BJ (cell line): ENCODE results near the gene AKNA. TPM values are rescaled to one million over a fixed set of nuclear protein-coding genes. Genes with fewer than 3 reads are reported as not detected.

ENCODE experiments used
- CTCF ChIA-PET: fragments of 350-600 bp; formaldehyde crosslinking; extraction: SDS; loops from one replicate; lab custom pipeline; 2021; ENCODE audit warnings: antibody characterized with exemption, inconsistent platforms; lab: Yijun Ruan, JAX
- POLR2A ChIA-PET: fragments of 300-600 bp; sonication (Branson Sonifier 250); formaldehyde crosslinking; extraction: SDS; loops from one replicate; lab custom pipeline; 2021; ENCODE audit warnings: antibody characterized with exemption; lab: Charles Lee
- DNase-seq: peaks from one replicate; pipeline ENCODE4 v3.0.0-alpha.2; 2011; ENCODE audit warnings: low read depth
- H3K27me3 ChIP-seq: 2 replicates; pipeline ENCODE4 v1.6.0; 2011; ENCODE audit warnings: low read length; ENCODE audit not compliant: control insufficient read depth, insufficient read depth
- H3K36me3 ChIP-seq: 2 replicates; pipeline ENCODE4 v1.5.1; 2011; ENCODE audit warnings: low read length; ENCODE audit not compliant: control insufficient read depth, insufficient read depth
- H3K4me3 ChIP-seq: 2 replicates; pipeline ENCODE4 v1.5.1; 2011; ENCODE audit warnings: low read depth, mild to moderate bottlenecking, control low read depth, low read length
- polyA plus RNA-seq: library from polyadenylated mRNA; depleted of rRNA; stranded (reverse); fragments of >200 nt; gene quantifications from 2 replicates; pipeline ENCODE4 v1.2.3, GENCODE V29; 2011
- TF ChIP-seq, protein P1 (sequence below): IDR thresholded peaks from 2 replicates; pipeline ENCODE4 v1.5.1; 2011; ENCODE audit warnings: low read depth, mild to moderate bottlenecking, control low read depth, inconsistent platforms, low read length, moderate library complexity; ENCODE audit not compliant: insufficient read depth

Gene AKNA
- polyA plus RNA-seq, 1 experiment = 11.8 TPM

DNA sequence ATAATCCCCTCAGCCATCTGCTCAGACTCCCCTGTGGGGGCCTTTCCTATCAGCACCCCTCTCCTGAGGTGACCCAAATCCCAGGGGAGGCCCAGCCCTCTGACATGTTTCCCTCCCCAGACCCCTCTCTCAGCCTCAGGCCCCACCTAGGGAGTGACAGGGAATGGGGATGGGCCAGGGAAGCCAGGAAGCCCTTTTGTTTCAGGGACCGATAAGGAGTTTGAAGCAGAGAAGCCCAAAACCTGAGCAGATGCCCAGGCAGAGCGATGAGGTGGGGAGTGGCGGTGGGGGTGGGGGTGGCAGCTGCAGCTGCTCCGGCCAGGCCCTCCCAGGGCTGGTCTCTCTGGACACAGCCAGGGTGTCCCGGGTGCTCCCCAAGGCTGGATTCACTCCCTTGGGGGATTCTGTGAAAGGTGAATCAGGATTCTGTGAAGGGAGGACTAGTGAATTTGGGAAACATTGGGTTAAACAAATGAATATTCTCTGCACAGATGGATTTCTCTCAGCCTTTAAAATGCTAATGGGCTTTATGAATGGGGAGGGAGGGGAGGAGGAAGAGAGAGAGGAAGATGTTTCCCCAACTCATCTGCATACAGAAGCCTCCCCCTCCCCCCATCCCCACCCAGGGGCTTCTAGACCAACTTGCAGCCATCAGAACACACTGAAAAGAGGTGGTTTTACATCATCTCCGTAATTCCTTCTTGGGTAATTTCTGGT, 17.4 kb downstream of the AKNA start:
- TF ChIP-seq, protein P1, sequence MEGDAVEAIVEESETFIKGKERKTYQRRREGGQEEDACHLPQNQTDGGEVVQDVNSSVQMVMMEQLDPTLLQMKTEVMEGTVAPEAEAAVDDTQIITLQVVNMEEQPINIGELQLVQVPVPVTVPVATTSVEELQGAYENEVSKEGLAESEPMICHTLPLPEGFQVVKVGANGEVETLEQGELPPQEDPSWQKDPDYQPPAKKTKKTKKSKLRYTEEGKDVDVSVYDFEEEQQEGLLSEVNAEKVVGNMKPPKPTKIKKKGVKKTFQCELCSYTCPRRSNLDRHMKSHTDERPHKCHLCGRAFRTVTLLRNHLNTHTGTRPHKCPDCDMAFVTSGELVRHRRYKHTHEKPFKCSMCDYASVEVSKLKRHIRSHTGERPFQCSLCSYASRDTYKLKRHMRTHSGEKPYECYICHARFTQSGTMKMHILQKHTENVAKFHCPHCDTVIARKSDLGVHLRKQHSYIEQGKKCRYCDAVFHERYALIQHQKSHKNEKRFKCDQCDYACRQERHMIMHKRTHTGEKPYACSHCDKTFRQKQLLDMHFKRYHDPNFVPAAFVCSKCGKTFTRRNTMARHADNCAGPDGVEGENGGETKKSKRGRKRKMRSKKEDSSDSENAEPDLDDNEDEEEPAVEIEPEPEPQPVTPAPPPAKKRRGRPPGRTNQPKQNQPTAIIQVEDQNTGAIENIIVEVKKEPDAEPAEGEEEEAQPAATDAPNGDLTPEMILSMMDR = no peak
- H3K27me3 ChIP-seq = no peaks in the 10 kb centered on the region
- no peak overlapping the region for H3K4me3 ChIP-seq
- peaks cover 18% of the 10 kb centered on the region for H3K36me3 ChIP-seq
- no peak for DNase-seq
- ChIA-PET CTCF (interaction anchor here (1.1 to 1.3 kb wide), 2 partner anchors 31 to 35 kb away, joined by 3 to 8 read pairs; no protein-coding TSS in a partner anchor), POLR2A (no interaction called here)

DNA sequence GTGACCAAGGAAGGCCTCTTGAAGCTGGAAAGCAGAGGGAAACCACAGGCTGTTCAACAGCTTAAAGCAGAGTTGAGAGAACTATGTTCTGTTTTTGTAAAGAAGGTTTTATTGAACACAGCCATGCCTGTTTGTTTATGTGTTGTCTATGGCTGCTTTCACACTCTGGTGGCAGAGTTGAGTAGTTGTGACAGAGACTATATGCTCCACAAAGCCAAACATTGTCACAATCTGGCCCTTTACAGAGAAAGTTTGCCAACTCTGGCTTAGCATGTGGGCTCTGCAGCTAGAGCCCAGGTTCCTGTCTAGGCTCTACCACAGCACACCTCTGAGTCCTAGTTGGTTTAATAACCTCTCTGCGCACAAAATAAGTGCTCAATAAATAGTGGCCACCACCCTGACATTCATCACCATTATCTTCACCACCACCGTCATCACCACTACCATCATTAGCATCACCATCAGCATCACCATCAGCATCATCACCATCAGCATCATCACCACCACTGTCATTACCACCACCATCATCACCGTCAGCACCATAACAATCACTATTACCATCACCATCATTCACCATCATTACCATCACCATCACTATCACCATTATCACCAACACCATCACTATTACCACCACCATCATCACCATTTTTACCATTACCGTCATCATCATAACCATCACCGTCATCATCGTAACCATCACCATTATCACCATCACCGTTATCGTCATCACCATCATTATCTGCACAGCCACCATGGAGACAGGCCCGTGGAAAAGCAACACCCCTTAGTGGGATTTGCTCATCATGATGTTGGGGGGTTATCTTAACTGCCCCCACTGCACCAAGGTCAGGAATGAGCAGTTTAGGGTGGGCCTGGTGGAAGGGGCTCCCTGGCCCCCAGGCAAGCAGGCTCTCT, 18.3 kb downstream of the AKNA start:
- TF ChIP-seq, protein P1 = no peak
- peaks cover 18% of the 10 kb centered on the region for H3K36me3 ChIP-seq
- CTCF ChIA-PET = interaction anchor here (1.1 to 1.4 kb wide), 2 partner anchors 17 to 31 kb away, joined by 3 to 4 read pairs; no protein-coding TSS in a partner anchor
- POLR2A ChIA-PET = no interaction called here
- no peak for DNase-seq
- H3K4me3 ChIP-seq = no peak overlapping the region
- H3K27me3 ChIP-seq = no peaks in the 10 kb centered on the region

DNA sequence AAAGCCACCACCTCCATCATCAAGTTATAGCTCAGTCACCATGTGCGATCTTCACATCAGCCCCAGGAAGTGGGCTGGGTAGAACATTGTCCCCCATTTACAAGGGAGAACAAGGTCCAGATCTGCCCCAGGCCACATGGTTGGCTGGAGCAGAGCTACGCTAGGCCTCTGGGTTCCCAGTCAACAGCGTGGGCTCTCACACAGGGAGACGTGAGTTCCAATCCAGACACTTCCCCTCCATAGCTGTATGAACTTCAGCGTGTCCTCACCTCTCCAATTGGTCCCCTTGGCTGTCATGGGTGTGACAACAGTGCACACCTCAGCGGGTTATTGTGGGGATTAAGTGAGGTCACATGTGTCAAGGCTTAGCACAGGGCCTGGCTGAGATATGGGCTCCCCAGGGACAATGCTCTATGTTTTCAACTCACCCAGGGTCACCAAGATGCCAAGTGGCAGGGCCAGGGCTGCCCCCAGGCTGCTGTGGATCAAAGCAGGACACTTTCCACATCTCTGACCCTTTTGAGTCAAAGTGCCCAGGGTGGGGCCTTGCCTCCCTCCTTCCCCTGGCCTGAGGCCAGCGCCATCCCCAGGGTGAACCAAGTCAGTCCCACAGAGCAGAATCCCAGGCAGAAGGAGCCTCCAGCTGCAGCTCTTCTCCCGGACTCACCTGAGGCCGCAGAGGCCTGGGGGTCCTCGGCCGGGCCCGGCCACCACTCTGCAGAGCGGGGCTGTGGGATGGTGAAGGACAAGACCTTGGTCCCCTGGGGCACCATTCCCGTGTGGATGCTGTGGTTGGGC, 19.8 kb downstream of the AKNA start:
- CTCF ChIA-PET = interaction anchor here (1.4 kb wide), 1 partner anchor 30 kb away, joined by 4 read pairs; no protein-coding TSS in a partner anchor
- no peaks in the 10 kb centered on the region for H3K27me3 ChIP-seq
- POLR2A ChIA-PET = no interaction called here
- peaks cover 14% of the 10 kb centered on the region for H3K36me3 ChIP-seq
- no peak for DNase-seq
- H3K4me3 ChIP-seq = no peak overlapping the region
- TF ChIP-seq, protein P1 = no peak

DNA sequence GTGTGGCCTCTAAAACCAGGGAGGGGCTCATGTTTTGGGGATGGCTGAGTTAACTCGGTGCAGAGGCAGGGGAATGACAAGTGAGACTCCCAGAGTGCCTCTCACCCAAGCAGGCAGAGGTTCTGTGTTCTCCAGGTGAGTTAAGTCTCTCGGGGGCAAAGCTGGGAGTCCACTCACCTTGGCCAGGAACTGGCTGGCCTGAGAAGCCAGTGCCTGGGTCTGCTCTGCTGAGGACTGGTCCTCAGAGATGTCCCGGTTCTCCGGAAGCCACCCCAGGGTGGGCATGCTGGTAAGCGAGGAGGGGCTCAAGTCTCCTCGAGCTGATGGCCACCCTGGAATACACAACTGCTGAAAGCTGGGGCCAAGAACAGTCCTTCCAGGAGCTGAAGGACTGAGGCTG, 20.4 kb downstream of the AKNA start:
- TF ChIP-seq, protein P1 = no peak
- Histone ChIP-seq H3K27me3 (no peaks in the 10 kb centered on the region), H3K36me3 (peaks cover 14% of the 10 kb centered on the region), H3K4me3 (no peak overlapping the region)
- DNase-seq = no peak
- CTCF ChIA-PET = no interaction called here
- POLR2A ChIA-PET = no interaction called here
